Kidney tubule cell (primary cell): ENCODE results near the gene ID3.

Source experiments
- DNase-seq: peaks from one replicate; pipeline ENCODE4 v3.0.0-alpha.2; 2018; ENCODE audit warnings: low spot score

Gene ID3

GRCh38 chr1:23525558-23526250, 33.6 kb downstream of the ID3 start:
- no peak for DNase-seq

- DNase-seq: no peak
Observed at GRCh38 chr1:23524716-23525401, 34.4 kb downstream of the ID3 start.

- no peak for DNase-seq
Observed at GRCh38 chr1:23524163-23524562, 35.1 kb downstream of the ID3 start.

DNA sequence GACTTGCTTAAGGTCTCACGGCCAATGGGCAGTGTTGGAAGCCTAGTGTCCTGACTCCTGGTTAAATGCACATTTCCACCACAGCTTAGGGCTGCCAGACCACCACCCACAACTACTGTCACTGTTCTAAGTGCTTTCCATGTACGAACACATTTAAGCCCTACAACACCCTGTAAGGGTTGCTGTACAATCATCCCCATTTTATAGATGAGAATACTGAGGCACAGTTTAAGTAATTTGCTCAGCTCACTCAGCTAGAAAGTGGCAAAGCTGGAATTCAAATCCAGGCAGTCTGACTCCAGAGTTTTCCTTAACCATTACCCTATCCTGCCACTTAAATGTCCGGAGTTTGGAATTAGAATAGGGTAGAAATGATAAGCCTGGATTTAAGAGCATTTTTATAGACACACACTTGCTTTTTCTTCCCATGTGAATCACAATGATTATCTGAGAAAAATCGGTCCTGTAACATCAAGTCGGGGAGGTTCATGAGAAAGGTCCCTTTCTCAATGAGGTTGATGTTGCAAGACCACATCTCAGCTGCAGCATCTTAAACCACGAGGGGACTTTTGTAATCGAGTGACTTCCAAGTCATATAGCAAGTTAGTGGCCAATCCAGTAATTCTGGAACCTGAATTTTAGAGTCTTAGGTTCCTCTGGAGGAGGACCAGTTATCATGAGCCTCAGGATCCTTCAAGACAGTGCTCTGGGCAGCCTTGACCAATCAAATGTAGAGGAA, 36.9 kb downstream of the ID3 start:
- DNase-seq: no peak

- no peak for DNase-seq
Observed at GRCh38 chr1:23521588-23521987, 37.7 kb downstream of the ID3 start.

DNA sequence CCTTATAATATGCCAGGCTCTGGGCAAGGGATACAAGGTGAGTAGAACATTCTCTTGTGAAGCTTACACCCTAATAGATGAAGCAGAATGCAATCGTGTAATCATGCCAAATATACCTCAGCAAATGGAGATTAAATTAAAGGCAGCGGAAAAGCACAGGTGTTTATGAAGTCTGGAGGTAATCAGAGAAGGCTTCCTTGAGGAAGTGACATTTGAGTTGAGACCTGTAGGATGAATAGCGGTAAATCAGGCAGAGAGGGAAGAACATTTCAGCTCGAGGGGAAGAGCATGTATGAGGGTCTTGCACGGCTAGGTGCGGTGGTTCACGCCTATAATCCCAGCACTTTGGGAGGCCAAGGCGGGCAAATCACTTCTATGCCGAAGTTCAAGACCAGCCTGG, 41.7 kb downstream of the ID3 start:
- DNase-seq: no peak

GRCh38 chr1:23515905-23516304, 43.4 kb downstream of the ID3 start:
- no peak for DNase-seq

- DNase-seq: no peak
Observed at GRCh38 chr1:23514111-23514679, 45.1 kb downstream of the ID3 start.

GRCh38 chr1:23509896-23510295, 49.4 kb downstream of the ID3 start:
- no peak for DNase-seq
